ENCODE measurements around the gene SH3D19. TPM values are rescaled to one million over a fixed set of nuclear protein-coding genes. Genes with fewer than 3 reads are reported as not detected.

Gene SH3D19
- total RNA-seq, 1 experiment from 2014 or later, result 29.7 TPM

DNA sequence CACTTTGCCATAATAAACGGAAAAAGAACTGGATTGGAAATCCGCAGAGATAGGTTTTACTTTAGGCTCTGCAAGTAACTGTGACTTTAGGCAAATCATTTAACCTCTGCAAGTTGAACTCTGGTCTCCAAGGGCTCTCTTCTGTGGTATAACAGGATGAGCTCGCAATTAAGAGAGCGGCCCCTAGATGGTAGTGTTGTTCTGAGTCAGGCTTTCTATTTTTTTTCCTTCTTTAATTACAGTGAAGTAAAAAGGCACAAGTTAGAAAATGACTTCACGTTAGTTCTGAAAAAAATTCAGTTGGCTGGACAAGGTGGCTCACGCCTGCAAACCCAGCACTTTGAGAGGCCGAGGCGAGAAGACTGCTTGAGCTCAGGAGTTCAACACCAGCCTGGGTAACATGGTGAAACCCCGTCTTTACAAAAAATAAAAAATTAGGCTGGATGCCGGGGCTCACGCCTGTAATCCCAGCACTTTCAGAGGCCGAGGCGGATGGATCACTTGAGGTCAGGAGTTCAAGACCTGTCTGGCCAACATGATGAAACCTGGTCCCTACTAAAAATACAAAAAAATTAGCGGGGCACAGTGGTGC is 207.9 kb downstream of the SH3D19 start:
- Histone ChIP-seq H4K91ac (ENCODE audit: insufficient read length, low read depth, low read length) (no peak overlapping the region), H3K4me1 (ENCODE audit: insufficient read depth, low read length) (no peaks in the 10 kb centered on the region), H3K23me2 (ENCODE audit: insufficient read length, low read depth, low read length, poor library complexity, severe bottlenecking) (no peaks in the 10 kb centered on the region), H2AFZ (ENCODE audit: low read length) (no peak overlapping the region), H3K9me3 (ENCODE audit: control insufficient read depth, low read depth, low read length) (no peaks in the 10 kb centered on the region), H2BK12ac (ENCODE audit: insufficient read length, low read depth, low read length) (no peak overlapping the region), H3K56ac (ENCODE audit: insufficient read length, low read depth, low read length) (no peak overlapping the region), H3K4me2 (ENCODE audit: insufficient read depth, insufficient read length, low read length) (no peak overlapping the region), H2BK120ac (ENCODE audit: low read depth, low read length, poor library complexity, severe bottlenecking) (no peak overlapping the region), H4K20me1 (ENCODE audit: control insufficient read depth, insufficient read depth, insufficient read length) (no peaks in the 10 kb centered on the region), H4K8ac (replicated peaks; ENCODE audit: insufficient read length, low read depth, low read length) (no peak overlapping the region), H3K23ac (ENCODE audit: insufficient read length, low read depth, low read length) (no peak overlapping the region), H2BK5ac (ENCODE audit: insufficient read length, low read length) (no peak overlapping the region), H2BK20ac (ENCODE audit: low read depth, low read length, poor library complexity, severe bottlenecking) (no peak overlapping the region), H3T11ph (ENCODE audit: low read length) (no peak overlapping the region), H3K27ac (ENCODE audit: insufficient read length, low read depth, low read length) (no peak overlapping the region), H3K9ac (ENCODE audit: extremely low read depth, insufficient read length, low read length) (no peak overlapping the region), H3K4ac (ENCODE audit: low read depth, low read length) (no peak overlapping the region), H3K18ac (ENCODE audit: insufficient read length, low read depth, low read length) (no peak overlapping the region), H3K79me2 (ENCODE audit: insufficient read depth, low read length) (no peaks in the 10 kb centered on the region), H2AK5ac (ENCODE audit: insufficient read length, low read length) (no peak overlapping the region), H3K27me3 (ENCODE audit: insufficient read depth, low read length) (no peaks in the 10 kb centered on the region), H3K79me1 (ENCODE audit: insufficient read depth, low read depth, low read length, poor library complexity, severe bottlenecking) (no peaks in the 10 kb centered on the region), H3K14ac (ENCODE audit: insufficient read depth, low read length) (no peak overlapping the region), H4K5ac (ENCODE audit: insufficient read length, low read depth, low read length) (no peak overlapping the region), H2BK15ac (ENCODE audit: low read depth, low read length) (no peak overlapping the region)
- WGBS (ENCODE audit: extremely low coverage, insufficient read length, low lambda C conversion rate), result no CpG with 5 or more reads among the region's 14 CpGs
- Mint-ChIP-seq H3K27ac (peak overlapping the region in 2 of 3 experiments; percentile 59 to 94; a peak in 3 of 7 replicates), H3K4me3 (no peak overlapping the region), H3K36me3 (ENCODE audit: insufficient read depth in 1 of 3, low read depth in 3 of 3) (peaks cover 10 to 37% (median 11%) of the 10 kb centered on the region in 3 experiments; a peak in 6 of 7 replicates), H3K9me3 (no peaks in the 10 kb centered on the region), H3K4me1 (0 out of 4 replicates have a peak, but pooled peaks cover 0 to 2% of the 10 kb centered on the region in 2 experiments), H3K27me3 (ENCODE audit: low read depth) (no peaks in the 10 kb centered on the region)
- TF ChIP-seq, protein P1, sequence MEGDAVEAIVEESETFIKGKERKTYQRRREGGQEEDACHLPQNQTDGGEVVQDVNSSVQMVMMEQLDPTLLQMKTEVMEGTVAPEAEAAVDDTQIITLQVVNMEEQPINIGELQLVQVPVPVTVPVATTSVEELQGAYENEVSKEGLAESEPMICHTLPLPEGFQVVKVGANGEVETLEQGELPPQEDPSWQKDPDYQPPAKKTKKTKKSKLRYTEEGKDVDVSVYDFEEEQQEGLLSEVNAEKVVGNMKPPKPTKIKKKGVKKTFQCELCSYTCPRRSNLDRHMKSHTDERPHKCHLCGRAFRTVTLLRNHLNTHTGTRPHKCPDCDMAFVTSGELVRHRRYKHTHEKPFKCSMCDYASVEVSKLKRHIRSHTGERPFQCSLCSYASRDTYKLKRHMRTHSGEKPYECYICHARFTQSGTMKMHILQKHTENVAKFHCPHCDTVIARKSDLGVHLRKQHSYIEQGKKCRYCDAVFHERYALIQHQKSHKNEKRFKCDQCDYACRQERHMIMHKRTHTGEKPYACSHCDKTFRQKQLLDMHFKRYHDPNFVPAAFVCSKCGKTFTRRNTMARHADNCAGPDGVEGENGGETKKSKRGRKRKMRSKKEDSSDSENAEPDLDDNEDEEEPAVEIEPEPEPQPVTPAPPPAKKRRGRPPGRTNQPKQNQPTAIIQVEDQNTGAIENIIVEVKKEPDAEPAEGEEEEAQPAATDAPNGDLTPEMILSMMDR (conservative IDR thresholded peaks at IDR 0.05), result peak; percentile 88
- DNase-seq, result peak; percentile 65

All from H9 (cell line).